Fibroblast of the aortic adventitia (primary cell): ENCODE measurements around the gene GZMM. TPM values are rescaled to one million over a fixed set of nuclear protein-coding genes. Genes with fewer than 3 reads are reported as not detected.

Source experiments
- DNase-seq: peaks from one replicate; pipeline ENCODE4 v3.0.0-alpha.2; 2010; ENCODE audit warnings: low read depth
- H3K4me3 ChIP-seq: 2 replicates; pipeline ENCODE4 v1.5.1; 2011; ENCODE audit warnings: low read depth, mild to moderate bottlenecking, control low read depth, low read length, moderate library complexity
- CTCF ChIP-seq: IDR thresholded peaks from 2 replicates; pipeline ENCODE4 v1.5.1; 2011; ENCODE audit warnings: mild to moderate bottlenecking, low read length, control low read depth, inconsistent platforms; ENCODE audit not compliant: insufficient read depth
- total RNA-seq: library from RNA; depleted of rRNA; stranded (reverse); fragments of >200 nt; gene quantifications from 2 replicates; pipeline ENCODE4 v1.2.3, GENCODE V29; 2012; ENCODE audit warnings: low replicate concordance

GZMM gene
- total RNA-seq, 1 donor, result not detected

- H3K4me3 ChIP-seq, result no peak overlapping the region
- TF ChIP-seq CTCF, result no peak
- DNase-seq, result no peak
Measured at GRCh38 chr19:594265-594870, 50.5 kb downstream of the GZMM start.

GRCh38 chr19:595326-596262 is 51.7 kb downstream of the GZMM start:
- no peak for DNase-seq
- H3K4me3 ChIP-seq, result no peak overlapping the region
- TF ChIP-seq CTCF, result no peak

GRCh38 chr19:596263-596655 is 52.4 kb downstream of the GZMM start:
- DNase-seq, result no peak
- no peak overlapping the region for H3K4me3 ChIP-seq
- TF ChIP-seq CTCF, result no peak

GRCh38 chr19:597406-598315 is 53.8 kb downstream of the GZMM start:
- no peak overlapping the region for H3K4me3 ChIP-seq
- TF ChIP-seq CTCF, result no peak
- DNase-seq, result no peak

Other genes with a start within 250 kb of the GZMM start
- gene MIER2, start 199.3 kb upstream of the GZMM start, total RNA-seq, result 4.3 and 13.2 TPM in 2 replicates
- not detected in 2 replicates for gene C2CD4C, start 134.9 kb upstream of the GZMM start, total RNA-seq
- 0.81 and 3.3 TPM in 2 replicates for gene SHC2, start 83.0 kb upstream of the GZMM start, total RNA-seq
- gene MADCAM1, start 47.6 kb upstream of the GZMM start, total RNA-seq, result 0.16 and 0.18 TPM in 2 replicates
- gene TPGS1, start 36.6 kb upstream of the GZMM start, total RNA-seq, result 25.2 and 56.4 TPM in 2 replicates
- 31.0 and 65.8 TPM in 2 replicates for gene CDC34, start 12.3 kb upstream of the GZMM start, total RNA-seq
- 151 and 239 TPM in 2 replicates for gene BSG, start 28.5 kb downstream of the GZMM start, total RNA-seq
- gene HCN2, start 45.8 kb downstream of the GZMM start, total RNA-seq, result 0.08 and 0.63 TPM in 2 replicates
- gene POLRMT, start 89.5 kb downstream of the GZMM start, total RNA-seq, result 13.5 and 22.0 TPM in 2 replicates
- gene FGF22, start 95.8 kb downstream of the GZMM start, total RNA-seq, result 0.27 TPM in 1 of 2 replicates, not detected in the other
- 24.5 and 28.9 TPM in 2 replicates for gene RNF126, start 119.2 kb downstream of the GZMM start, total RNA-seq
- 14.8 and 148 TPM in 2 replicates for gene FSTL3, start 132.3 kb downstream of the GZMM start, total RNA-seq
- not detected in 2 replicates for gene PRSS57, start 151.4 kb downstream of the GZMM start, total RNA-seq
- gene PALM, start 164.9 kb downstream of the GZMM start, total RNA-seq, result 5.7 and 198 TPM in 2 replicates
- 0.09 TPM in 1 of 2 replicates, not detected in the other for gene MISP, start 207.1 kb downstream of the GZMM start, total RNA-seq